ENCODE results near the gene BORCS5. TPM values are rescaled to one million over a fixed set of nuclear protein-coding genes. Genes with fewer than 3 reads are reported as not detected.
A peak's percentile ranks its signal among the peaks of the same experiment; 100 is the strongest.

Gene BORCS5
- total and polyA plus RNA-seq, 2 donors (not counting 1 experiment from before 2014, with no cell fraction given) = 13.5 to 14.4 TPM

- Histone ChIP-seq H3K27ac (ENCODE audit: insufficient read depth, low read length) (no peak overlapping the region), H3K9me3 (ENCODE audit: control insufficient read depth, insufficient read depth, low read depth, low read length) (no peaks in the 10 kb centered on the region), H3K36me3 (ENCODE audit: control insufficient read depth, insufficient read depth, low read length) (no peaks in the 10 kb centered on the region), H3K27me3 (ENCODE audit: control insufficient read depth, insufficient read depth, low read length) (no peaks in the 10 kb centered on the region), H3K4me3 (replicated peaks in 1 of 4; ENCODE audit: control extremely low read depth in 1 of 4, insufficient read depth in 1 of 4, low read depth in 3 of 4, low read length in 4 of 4) (no peak overlapping the region), H4K20me1 (ENCODE audit: control insufficient read depth, extremely low read depth, insufficient read depth, low read length) (no peaks in the 10 kb centered on the region), H3K4me2 (ENCODE audit: extremely low read depth, insufficient read depth, low read length) (no peak overlapping the region), H3K4me1 (ENCODE audit: control insufficient read depth, extremely low read depth, insufficient read depth, low read length) (peaks cover 8% of the 10 kb centered on the region), H2AFZ (ENCODE audit: low read length) (no peak overlapping the region), H3K79me2 (ENCODE audit: control insufficient read depth, insufficient read depth, low read length) (no peaks in the 10 kb centered on the region), H3K9ac (ENCODE audit: insufficient read depth, low read length) (no peak overlapping the region)
- DNase-seq (ENCODE audit: low read depth in 2 of 2) = peak; percentile 53 to 80
- no peak for TF ChIP-seq EZH2 (IDR thresholded peaks at IDR 0.05; ENCODE audit: low read length, missing control alignments)
- TF ChIP-seq, protein P1, sequence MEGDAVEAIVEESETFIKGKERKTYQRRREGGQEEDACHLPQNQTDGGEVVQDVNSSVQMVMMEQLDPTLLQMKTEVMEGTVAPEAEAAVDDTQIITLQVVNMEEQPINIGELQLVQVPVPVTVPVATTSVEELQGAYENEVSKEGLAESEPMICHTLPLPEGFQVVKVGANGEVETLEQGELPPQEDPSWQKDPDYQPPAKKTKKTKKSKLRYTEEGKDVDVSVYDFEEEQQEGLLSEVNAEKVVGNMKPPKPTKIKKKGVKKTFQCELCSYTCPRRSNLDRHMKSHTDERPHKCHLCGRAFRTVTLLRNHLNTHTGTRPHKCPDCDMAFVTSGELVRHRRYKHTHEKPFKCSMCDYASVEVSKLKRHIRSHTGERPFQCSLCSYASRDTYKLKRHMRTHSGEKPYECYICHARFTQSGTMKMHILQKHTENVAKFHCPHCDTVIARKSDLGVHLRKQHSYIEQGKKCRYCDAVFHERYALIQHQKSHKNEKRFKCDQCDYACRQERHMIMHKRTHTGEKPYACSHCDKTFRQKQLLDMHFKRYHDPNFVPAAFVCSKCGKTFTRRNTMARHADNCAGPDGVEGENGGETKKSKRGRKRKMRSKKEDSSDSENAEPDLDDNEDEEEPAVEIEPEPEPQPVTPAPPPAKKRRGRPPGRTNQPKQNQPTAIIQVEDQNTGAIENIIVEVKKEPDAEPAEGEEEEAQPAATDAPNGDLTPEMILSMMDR (conservative IDR thresholded peaks at IDR 0.05 in 1 of 2, IDR thresholded peaks at IDR 0.05 in 1 of 2; ENCODE audit: low read depth in 1 of 2, low read length in 2 of 2) = no peak
Observed at GRCh38 chr12:12442548-12443071, 85.7 kb downstream of the BORCS5 start.

GRCh38 chr12:12443431-12443878 is 86.6 kb downstream of the BORCS5 start:
- TF ChIP-seq, protein P1 (conservative IDR thresholded peaks at IDR 0.05 in 1 of 2, IDR thresholded peaks at IDR 0.05 in 1 of 2; ENCODE audit: low read depth in 1 of 2, low read length in 2 of 2) = no peak
- TF ChIP-seq EZH2 (IDR thresholded peaks at IDR 0.05; ENCODE audit: low read length, missing control alignments) = no peak
- no peak overlapping the region for H3K4me2 ChIP-seq (ENCODE audit: extremely low read depth, insufficient read depth, low read length)
- DNase-seq (ENCODE audit: low read depth in 2 of 2) = peak; percentile 46 to 77
- no peak overlapping the region for H3K27ac ChIP-seq (ENCODE audit: insufficient read depth, low read length)
- no peaks in the 10 kb centered on the region for H3K36me3 ChIP-seq (ENCODE audit: control insufficient read depth, insufficient read depth, low read length)
- no peak overlapping the region for H2AFZ ChIP-seq (ENCODE audit: low read length)
- H3K4me3 ChIP-seq (replicated peaks in 1 of 4; ENCODE audit: control extremely low read depth in 1 of 4, insufficient read depth in 1 of 4, low read depth in 3 of 4, low read length in 4 of 4) = no peak overlapping the region
- H3K9me3 ChIP-seq (ENCODE audit: control insufficient read depth, insufficient read depth, low read depth, low read length) = no peaks in the 10 kb centered on the region
- peaks cover 8% of the 10 kb centered on the region for H3K4me1 ChIP-seq (ENCODE audit: control insufficient read depth, extremely low read depth, insufficient read depth, low read length)
- H3K9ac ChIP-seq (ENCODE audit: insufficient read depth, low read length) = no peak overlapping the region
- H4K20me1 ChIP-seq (ENCODE audit: control insufficient read depth, extremely low read depth, insufficient read depth, low read length) = no peaks in the 10 kb centered on the region
- no peaks in the 10 kb centered on the region for H3K27me3 ChIP-seq (ENCODE audit: control insufficient read depth, insufficient read depth, low read length)
- H3K79me2 ChIP-seq (ENCODE audit: control insufficient read depth, insufficient read depth, low read length) = no peaks in the 10 kb centered on the region

DNA sequence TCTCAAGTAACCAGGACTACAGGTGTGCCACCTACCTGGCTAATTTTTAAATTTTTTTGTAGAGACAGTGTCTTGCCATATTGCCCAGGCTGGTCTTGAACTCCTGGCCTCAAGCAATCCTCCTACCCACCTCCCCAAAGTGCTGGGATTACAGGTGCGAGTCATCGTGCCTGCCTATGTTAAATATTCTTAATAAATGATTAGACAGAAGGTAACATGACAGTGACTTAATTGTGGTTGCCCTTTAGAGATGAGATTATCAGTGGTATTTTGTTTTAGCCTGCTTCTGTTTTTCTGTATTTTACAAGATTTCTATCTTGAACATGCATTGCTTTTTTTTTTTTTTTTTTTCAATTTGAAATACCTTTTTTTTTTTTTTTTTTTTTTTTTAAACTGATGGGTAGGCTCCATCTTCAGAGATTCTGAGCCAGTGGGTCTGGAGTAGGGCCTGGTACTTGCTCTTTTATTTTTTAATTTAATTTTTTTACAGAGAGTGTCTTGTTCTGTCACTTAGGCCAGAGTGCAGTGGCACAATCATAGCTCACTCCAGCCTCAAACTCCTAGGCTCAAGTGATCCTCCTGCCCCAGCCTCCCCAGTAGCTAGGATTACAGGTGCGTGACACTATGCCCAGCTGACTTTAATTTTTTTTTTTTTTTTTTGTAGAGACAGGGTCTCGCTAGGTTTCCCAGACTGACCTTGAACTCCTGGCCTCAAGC is 88.4 kb downstream of the BORCS5 start:
- TF ChIP-seq, protein P1 (conservative IDR thresholded peaks at IDR 0.05 in 1 of 2, IDR thresholded peaks at IDR 0.05 in 1 of 2; ENCODE audit: low read depth in 1 of 2, low read length in 2 of 2) = no peak
- TF ChIP-seq EZH2 (IDR thresholded peaks at IDR 0.05; ENCODE audit: low read length, missing control alignments) = no peak
- H3K9ac ChIP-seq (ENCODE audit: insufficient read depth, low read length) = no peak overlapping the region
- no peak overlapping the region for H2AFZ ChIP-seq (ENCODE audit: low read length)
- H4K20me1 ChIP-seq (ENCODE audit: control insufficient read depth, extremely low read depth, insufficient read depth, low read length) = no peaks in the 10 kb centered on the region
- H3K4me1 ChIP-seq (ENCODE audit: control insufficient read depth, extremely low read depth, insufficient read depth, low read length) = peaks cover 7% of the 10 kb centered on the region
- no peak overlapping the region for H3K4me3 ChIP-seq (replicated peaks in 1 of 4; ENCODE audit: control extremely low read depth in 1 of 4, insufficient read depth in 1 of 4, low read depth in 3 of 4, low read length in 4 of 4)
- no peaks in the 10 kb centered on the region for H3K9me3 ChIP-seq (ENCODE audit: control insufficient read depth, insufficient read depth, low read depth, low read length)
- no peak overlapping the region for H3K4me2 ChIP-seq (ENCODE audit: extremely low read depth, insufficient read depth, low read length)
- no peaks in the 10 kb centered on the region for H3K79me2 ChIP-seq (ENCODE audit: control insufficient read depth, insufficient read depth, low read length)
- no peaks in the 10 kb centered on the region for H3K27me3 ChIP-seq (ENCODE audit: control insufficient read depth, insufficient read depth, low read length)
- no peaks in the 10 kb centered on the region for H3K36me3 ChIP-seq (ENCODE audit: control insufficient read depth, insufficient read depth, low read length)
- no peak for DNase-seq (ENCODE audit: low read depth in 2 of 2)
- no peak overlapping the region for H3K27ac ChIP-seq (ENCODE audit: insufficient read depth, low read length)

Measured in fibroblast of lung (primary cell).